Osteocyte (in vitro differentiated cells): Measurements from ENCODE around the gene AURKAIP1. TPM values are rescaled to one million over a fixed set of nuclear protein-coding genes. Genes with fewer than 3 reads are reported as not detected.

Experiments used
- DNase-seq: peaks from one replicate; pipeline ENCODE4 v3.0.0; 2021; ENCODE audit warnings: mixed read lengths; ENCODE audit not compliant: unreplicated experiment; ENCODE audit errors: extremely low spot score
- H3K27ac Mint-ChIP-seq: one replicate; pipeline ENCODE4 v1.8.0; 2021; ENCODE audit warnings: mild to moderate bottlenecking, mixed read lengths; ENCODE audit not compliant: unreplicated experiment
- H3K27me3 Mint-ChIP-seq: one replicate; pipeline ENCODE4 v1.8.0; 2021; ENCODE audit warnings: mixed read lengths; ENCODE audit not compliant: unreplicated experiment
- H3K36me3 Mint-ChIP-seq: one replicate; pipeline ENCODE4 v1.8.0; 2021; ENCODE audit warnings: mixed read lengths; ENCODE audit not compliant: unreplicated experiment
- H3K4me1 Mint-ChIP-seq: one replicate; pipeline ENCODE4 v1.8.0; 2021; ENCODE audit warnings: mixed read lengths; ENCODE audit not compliant: unreplicated experiment
- H3K4me3 Mint-ChIP-seq: one replicate; pipeline ENCODE4 v1.8.0; 2021; ENCODE audit warnings: mild to moderate bottlenecking, moderate library complexity, mixed read lengths; ENCODE audit not compliant: unreplicated experiment
- H3K9me3 Mint-ChIP-seq: one replicate; pipeline ENCODE4 v1.8.0; 2021; ENCODE audit warnings: mixed read lengths; ENCODE audit not compliant: unreplicated experiment
- CTCF ChIP-seq: fragments of 200-600 bp; sonication (generic); IDR thresholded peaks from 2 replicates; pipeline ENCODE4 v1.5.0; 2021; ENCODE audit warnings: antibody characterized with exemption, mild to moderate bottlenecking, moderate library complexity
- total RNA-seq: library from RNA; stranded (reverse); gene quantifications from 2 replicates; pipeline ENCODE4 v1.2.1, GENCODE V29; 2021

Gene AURKAIP1
- total RNA-seq, 1 donor from 2014 or later = 116 TPM

GRCh38 chr1:1351511-1352427 is 23.2 kb downstream of the AURKAIP1 start:
- Mint-ChIP-seq H3K36me3 (peaks cover 9% of the 10 kb centered on the region), H3K4me1 (peaks cover 41% of the 10 kb centered on the region), H3K27me3 (no peaks in the 10 kb centered on the region), H3K9me3 (no peaks in the 10 kb centered on the region), H3K27ac (peak overlapping the region; percentile 74), H3K4me3 (peak overlapping the region; percentile 66)
- no peak for DNase-seq
- TF ChIP-seq CTCF = no peak

- peaks cover 52% of the 10 kb centered on the region for H3K4me1 Mint-ChIP-seq
- peak; percentile 62 for TF ChIP-seq CTCF
- no peaks in the 10 kb centered on the region for H3K9me3 Mint-ChIP-seq
- H3K36me3 Mint-ChIP-seq = peaks cover 9% of the 10 kb centered on the region
- peak within 1 kb of the TSS; percentile 80 for H3K4me3 Mint-ChIP-seq
- no peaks in the 10 kb centered on the region for H3K27me3 Mint-ChIP-seq
- H3K27ac Mint-ChIP-seq = peak within 1 kb of the TSS; percentile 56
- no peak for DNase-seq
Observed at GRCh38 chr1:1349256-1350012, 25.6 kb downstream of the AURKAIP1 start, which contains the start of gene DVL1. Gene DVL1 (minus strand): TSS chr1:1349418. CDS start chr1:1349065, 353 bp downstream.

GRCh38 chr1:1348420-1349255 is 26.4 kb downstream of the AURKAIP1 start:
- Mint-ChIP-seq H3K9me3 (no peaks in the 10 kb centered on the region), H3K36me3 (peaks cover 7% of the 10 kb centered on the region), H3K4me1 (peaks cover 47% of the 10 kb centered on the region), H3K27me3 (no peaks in the 10 kb centered on the region), H3K4me3 (peak overlapping the region; percentile 80), H3K27ac (peak overlapping the region; percentile 56)
- no peak for DNase-seq
- TF ChIP-seq CTCF = no peak

GRCh38 chr1:1347663-1348419 is 27.2 kb downstream of the AURKAIP1 start:
- Mint-ChIP-seq H3K36me3 (peaks cover 5% of the 10 kb centered on the region), H3K4me1 (peaks cover 39% of the 10 kb centered on the region), H3K27me3 (no peaks in the 10 kb centered on the region), H3K9me3 (no peaks in the 10 kb centered on the region), H3K27ac (peak overlapping the region; percentile 56), H3K4me3 (peak overlapping the region; percentile 80)
- TF ChIP-seq CTCF = no peak
- no peak for DNase-seq
